ENCODE results near the gene TRIO.

The TRIO gene

DNA sequence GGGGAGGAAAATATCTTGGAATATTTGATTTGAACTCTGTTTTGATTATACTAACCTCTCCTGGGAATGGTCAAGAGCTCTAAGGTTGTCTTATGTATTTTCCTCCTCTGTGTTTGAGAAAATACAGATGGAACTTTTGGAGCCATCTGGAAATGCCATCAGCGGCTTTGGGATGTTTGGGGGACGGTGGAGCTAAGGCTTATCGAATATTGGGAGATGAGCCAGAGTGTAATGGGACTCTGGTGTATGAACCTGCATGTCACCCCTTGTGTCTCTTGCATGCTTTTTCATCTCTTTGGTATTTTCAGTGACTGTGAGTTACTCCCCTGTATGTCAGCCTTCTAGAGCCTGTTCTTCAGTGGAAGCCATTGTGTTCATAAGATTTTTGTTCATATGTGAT lies 258.5 kb downstream of the TRIO start:
- no peak for DNase-seq

DNA sequence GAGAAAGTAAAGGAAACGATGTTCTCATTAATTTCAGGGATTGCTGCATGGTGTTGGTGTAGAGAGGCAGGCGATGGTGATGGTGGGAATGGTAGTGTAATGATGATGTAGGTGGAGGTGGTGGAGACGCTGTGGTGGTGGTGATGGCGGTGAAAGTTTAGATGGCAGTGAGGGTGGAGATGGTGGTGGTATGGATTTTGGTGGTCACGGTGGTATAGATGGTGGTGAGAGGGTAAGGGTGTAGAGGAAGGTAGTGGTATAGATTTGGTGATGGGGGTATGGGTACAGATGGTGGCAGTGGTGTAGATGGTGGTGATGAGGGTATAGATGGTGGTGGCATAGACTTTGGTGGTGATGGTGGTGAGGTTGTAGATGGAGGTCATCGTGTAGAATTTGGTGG lies 259.3 kb downstream of the TRIO start:
- no peak for DNase-seq

- no peak for DNase-seq
Observed at GRCh38 chr5:14404780-14405179, 261.6 kb downstream of the TRIO start.

- DNase-seq = no peak
Observed at GRCh38 chr5:14405267-14405666, 262.1 kb downstream of the TRIO start.

DNA sequence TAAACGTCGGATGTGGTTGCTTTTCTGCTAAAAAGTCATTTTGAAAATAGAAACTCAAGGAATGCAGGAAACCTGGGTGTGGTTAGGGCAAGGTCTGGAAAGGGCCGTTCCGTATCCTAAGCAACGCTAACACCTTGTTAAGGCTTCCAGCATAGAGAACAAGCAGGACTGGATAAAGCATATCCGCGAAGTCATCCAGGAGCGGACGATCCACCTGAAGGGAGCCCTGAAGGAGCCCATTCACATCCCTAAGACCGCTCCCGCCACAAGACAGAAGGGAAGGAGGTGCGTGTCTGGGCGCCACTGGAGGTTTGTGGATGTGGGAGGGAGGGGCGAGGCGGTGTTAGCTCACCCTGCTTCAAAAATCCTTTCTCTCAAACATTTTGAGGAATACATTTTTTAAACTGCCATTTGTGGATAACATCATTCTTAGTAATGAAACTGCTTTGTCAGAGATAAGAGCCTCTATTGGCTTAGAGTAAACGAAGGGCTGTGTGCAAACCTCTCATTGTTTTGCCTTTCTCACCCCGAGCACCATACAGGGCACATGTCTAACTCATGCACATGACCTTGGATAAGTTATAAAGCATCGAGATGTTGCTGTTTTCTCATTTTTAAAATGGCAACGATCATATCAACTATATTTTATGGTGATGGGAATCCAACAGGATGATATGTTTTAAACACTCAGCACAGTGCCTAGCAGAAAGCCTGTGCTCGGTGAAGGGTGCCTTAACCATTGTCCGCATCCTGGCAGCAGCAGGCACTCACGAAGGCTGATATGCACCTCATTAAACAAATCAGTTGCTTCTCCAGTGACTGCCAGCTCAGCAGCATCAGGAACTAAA lies 262.8 kb downstream of the TRIO start:
- no peak for DNase-seq

- no peak for DNase-seq
Observed at GRCh38 chr5:14406554-14406849, 263.4 kb downstream of the TRIO start.

DNA sequence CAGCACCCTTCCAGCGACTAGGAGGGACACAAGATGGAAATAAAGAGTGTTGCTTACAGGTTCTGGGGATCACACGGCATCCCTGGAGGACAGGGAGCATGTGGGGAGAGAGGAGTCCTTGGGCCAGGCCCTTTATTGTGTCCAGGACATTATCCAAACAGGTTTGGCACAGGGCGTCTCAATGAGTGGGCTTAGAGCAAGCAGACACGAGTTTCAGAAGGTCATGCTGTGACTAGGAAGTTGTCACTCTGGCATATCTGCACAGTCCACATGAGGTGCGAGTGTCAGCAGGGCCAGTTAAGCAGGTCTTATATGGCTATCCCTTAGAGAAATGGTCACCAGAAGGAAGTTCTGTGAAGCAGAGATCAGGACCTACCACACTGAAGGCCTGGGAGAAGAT lies 263.9 kb downstream of the TRIO start:
- no peak for DNase-seq

GRCh38 chr5:14407746-14408175 lies 264.6 kb downstream of the TRIO start:
- no peak for DNase-seq

- no peak for DNase-seq
Observed at GRCh38 chr5:14408969-14409586, 265.9 kb downstream of the TRIO start.

DNA sequence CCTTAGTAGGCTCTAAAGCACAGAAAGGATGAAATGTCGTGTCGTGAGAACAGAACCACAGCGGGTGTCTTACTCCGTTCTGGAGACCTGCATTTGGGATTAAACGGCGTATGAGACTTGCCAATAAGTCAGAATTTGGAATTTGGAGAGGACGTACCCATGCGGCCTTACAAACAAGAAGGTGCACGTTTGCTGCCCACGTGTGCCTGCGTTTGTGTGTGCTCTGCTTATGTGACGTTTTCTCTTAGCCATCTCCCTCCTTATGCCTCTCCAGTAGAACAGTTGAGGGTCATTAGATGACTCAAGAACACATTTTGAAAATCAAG lies 266.9 kb downstream of the TRIO start:
- DNase-seq = no peak

- no peak for DNase-seq
Observed at GRCh38 chr5:14410394-14411201, 267.5 kb downstream of the TRIO start.

DNA sequence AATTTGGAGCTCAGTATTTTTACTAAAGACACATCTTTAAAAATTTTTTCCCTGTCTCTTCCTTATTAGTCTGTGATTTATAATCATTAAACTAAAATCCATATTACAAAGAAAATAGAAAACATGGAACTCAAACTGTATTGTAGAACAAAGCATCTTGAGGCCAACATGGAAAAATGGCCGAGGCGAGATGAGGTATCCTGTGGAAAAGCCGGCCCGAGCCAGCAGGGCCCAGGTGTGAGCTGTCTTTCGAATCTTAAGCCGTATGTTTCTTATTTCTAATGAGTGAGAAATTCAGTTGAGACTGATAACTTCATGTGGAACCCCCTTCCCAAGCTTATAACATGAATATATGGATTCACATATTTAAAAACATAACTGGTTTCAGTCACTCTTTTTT lies 268.1 kb downstream of the TRIO start:
- no peak for DNase-seq

DNA sequence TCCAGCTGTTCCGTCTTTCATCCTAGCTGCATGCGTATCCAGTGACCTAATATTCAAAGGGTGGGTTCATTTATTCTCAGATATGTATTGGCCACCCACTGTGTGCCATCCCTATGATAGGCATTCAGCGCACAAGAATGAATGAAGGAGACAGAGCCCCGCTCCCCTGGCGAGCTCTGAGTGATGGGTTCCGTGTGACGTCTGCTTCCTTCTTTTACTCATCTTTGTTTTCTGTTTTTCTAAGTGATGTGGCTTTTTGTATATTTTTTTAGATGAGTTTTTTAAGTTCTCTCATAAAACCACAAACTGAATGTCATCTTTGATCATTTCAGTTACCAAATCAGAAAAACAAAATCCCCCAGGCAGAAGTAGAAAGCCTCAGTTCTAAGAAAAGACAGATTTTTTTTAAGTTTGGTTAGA lies 270.2 kb downstream of the TRIO start:
- DNase-seq = no peak

DNA sequence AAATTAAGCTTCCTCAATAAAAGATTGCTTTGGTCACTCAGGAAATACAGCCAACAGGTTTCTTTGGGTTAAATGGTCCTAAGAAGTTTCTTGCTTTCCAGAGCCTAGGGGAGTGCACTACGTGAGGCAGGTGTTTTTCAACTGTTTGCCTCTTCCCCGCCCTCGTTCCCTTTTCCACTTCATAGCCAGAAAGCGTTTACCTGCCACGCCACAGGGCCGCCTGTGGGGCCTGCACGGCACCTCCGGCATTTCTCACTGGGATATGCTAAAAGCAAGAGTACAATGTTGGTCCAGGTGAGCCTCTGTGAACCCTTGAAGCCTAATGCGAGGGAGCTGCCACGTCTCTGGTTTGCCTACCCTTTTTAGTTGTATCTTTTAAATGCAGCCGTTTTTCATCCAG lies 270.9 kb downstream of the TRIO start:
- no peak for DNase-seq

DNA sequence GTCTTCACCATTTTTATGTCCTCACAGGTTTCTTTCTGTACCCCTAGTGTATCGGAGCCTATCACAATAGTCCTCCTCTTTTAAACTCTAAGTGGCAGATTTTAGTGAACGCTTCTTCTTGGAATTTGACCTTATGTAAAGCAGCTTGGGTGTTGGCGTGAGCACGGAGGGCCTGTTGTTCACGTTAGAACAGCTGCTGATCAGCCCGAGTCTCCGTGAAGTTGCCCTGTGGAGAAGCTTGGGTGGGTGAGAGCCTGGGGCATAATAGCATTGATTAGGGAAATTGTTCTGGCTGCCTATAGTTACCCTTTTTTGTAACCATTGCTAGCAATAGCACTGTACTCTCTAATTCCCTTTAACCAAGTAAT lies 271.5 kb downstream of the TRIO start:
- DNase-seq = no peak

- no peak for DNase-seq
Observed at GRCh38 chr5:14415024-14415697, 272.0 kb downstream of the TRIO start.

DNA sequence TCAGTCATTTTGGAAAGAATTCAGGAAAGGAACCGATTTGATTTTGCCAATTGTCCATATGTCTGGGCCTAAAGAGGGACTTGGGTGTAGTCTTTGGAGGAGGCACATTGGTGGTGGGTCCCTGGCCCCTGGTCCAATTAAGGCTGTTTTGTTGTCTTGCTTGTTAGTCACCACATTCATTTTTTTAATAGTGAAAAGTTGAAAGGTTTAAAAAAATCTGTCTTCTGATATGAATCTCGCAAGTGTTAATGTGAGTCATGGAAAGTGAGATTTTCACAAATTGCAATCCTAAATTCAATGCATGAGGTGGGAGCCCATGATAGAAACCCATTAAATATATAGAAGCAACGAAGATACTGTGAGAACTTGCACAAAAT lies 272.5 kb downstream of the TRIO start:
- no peak for DNase-seq

- DNase-seq = no peak
Observed at GRCh38 chr5:14416621-14417275, 273.6 kb downstream of the TRIO start.

DNA sequence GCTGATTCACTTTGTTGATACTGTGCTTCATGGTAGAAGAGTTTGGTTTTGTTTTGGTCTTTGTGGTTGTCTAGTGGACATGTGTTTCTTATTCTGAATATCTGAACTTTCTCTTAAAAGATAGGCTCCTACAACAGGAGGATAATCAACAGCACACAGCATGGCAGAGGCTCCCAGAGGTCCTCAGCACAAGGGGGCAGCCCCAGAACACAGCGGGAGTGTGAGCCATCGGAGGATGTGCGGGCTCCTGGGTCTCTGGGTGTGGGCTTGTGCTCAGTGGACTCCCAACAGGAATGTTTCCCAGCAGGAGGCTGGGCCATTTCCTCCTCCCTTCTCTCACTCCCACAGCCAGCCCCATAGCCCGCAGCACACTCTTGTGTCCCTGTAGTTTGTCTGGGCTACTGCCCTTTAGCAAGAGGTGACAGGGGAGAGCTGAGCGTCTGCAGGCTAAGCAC lies 274.2 kb downstream of the TRIO start:
- DNase-seq = no peak

- no peak for DNase-seq
Observed at GRCh38 chr5:14417792-14418765, 274.9 kb downstream of the TRIO start.

- no peak for DNase-seq
Observed at GRCh38 chr5:14419686-14420085, 276.5 kb downstream of the TRIO start.
